ENCODE data around the gene RPGRIP1L. TPM values are rescaled to one million over a fixed set of nuclear protein-coding genes. Genes with fewer than 3 reads are reported as not detected.

Gene RPGRIP1L
- total and polyA plus RNA-seq, 9 of the 15 experiments (the other 6 are each of a cell fraction or from before 2014, with no cell fraction given) = 3.2 to 7.7 (median 5.8) TPM

- Histone ChIP-seq H3K4me1 (replicated peaks in 1 of 2; ENCODE audit: control insufficient read depth in 2 of 2, insufficient read depth in 2 of 2, low read length in 2 of 2) (no peaks in the 10 kb centered on the region), H3K4me3 (no peak overlapping the region), H4K20me1 (replicated peaks; ENCODE audit: control insufficient read depth, insufficient read depth, low read length) (no peaks in the 10 kb centered on the region), H3K36me3 (ENCODE audit: control insufficient read depth, insufficient read depth, low read length) (no peaks in the 10 kb centered on the region), H3K27ac (ENCODE audit: extremely low read depth, low read depth, low read length) (no peak overlapping the region), H3K4me2 (ENCODE audit: insufficient read depth, low read length) (no peak overlapping the region), H3K9me1 (ENCODE audit: control insufficient read depth, insufficient read depth, low read length) (no peaks in the 10 kb centered on the region), H2AFZ (ENCODE audit: low read depth, low read length) (no peak overlapping the region), H3K9me3 (replicated peaks; ENCODE audit: control insufficient read depth, insufficient read depth, low read depth, low read length) (no peaks in the 10 kb centered on the region), H3K79me2 (ENCODE audit: control insufficient read depth, insufficient read depth, low read length) (no peaks in the 10 kb centered on the region), H3K9ac (ENCODE audit: insufficient read depth in 1 of 2, low read depth in 2 of 2, low read length in 2 of 2) (no peak overlapping the region), H3K27me3 (ENCODE audit: control insufficient read depth in 2 of 2, insufficient read depth in 2 of 2, low read length in 2 of 2) (no peaks in the 10 kb centered on the region)
- intact Hi-C loops (cut with micrococcal nuclease) (no loop called here), in situ Hi-C loops (cut with MboI) (no loop called here)
- ATAC-seq = no peak
- WGBS (ENCODE audit: insufficient coverage, low coverage, missing lambda C conversion rate) = 8% methylated on average over 3 of the region's 3 CpGs
- no peak for FAIRE-seq
- TF ChIP-seq SIN3B (IDR thresholded peaks at IDR 0.05; ENCODE audit: low read depth) = no peak
- no peak for TF ChIP-seq HMGN3 (IDR thresholded peaks at IDR 0.05; ENCODE audit: borderline replicate concordance, extremely low read depth, insufficient read length, low read depth, low read length)
- TF ChIP-seq ZNF586 (CRISPR knock-in tag; conservative IDR thresholded peaks at IDR 0.05) = no peak
- TF ChIP-seq TFE3 (CRISPR knock-in tag; IDR thresholded peaks at IDR 0.05) = peak; percentile 28; the same call in 1 of the 2 replicates
- CTCF ChIA-PET (ENCODE audit: low intra/inter-chr PET ratio) = no interaction called here
- DNase-seq (ENCODE audit: extremely low read depth in 1 of 4, low spot score in 3 of 4) = no peak
- no TSS peak for BruUV-seq (replicated peaks)
- POLR2A ChIA-PET = no interaction called here
Measured at GRCh38 chr16:53598511-53599275, 105.0 kb downstream of the RPGRIP1L start.
